Suprapubic skin (tissue), 4 donors: ENCODE results near the gene SYNGR1.

ENCODE experiments used
- CTCF ChIP-seq, 2 donors: fragments of 200-600 bp in 1 of 2; fragments of 450-650 bp in 1 of 2; sonication (generic) in 1 of 2; IDR thresholded peaks; one replicate each; pipeline ENCODE4 v1.5.1; 2016 to 2019; ENCODE audit warnings: antibody characterized with exemption in 2 of 2, mild to moderate bottlenecking in 1 of 2, moderate library complexity in 1 of 2
- POLR2A ChIP-seq, 2 donors: fragments of 450-650 bp; IDR thresholded peaks; one replicate each; pipeline ENCODE4 v1.6.1; 2017; ENCODE audit warnings: antibody characterized with exemption in 2 of 2, mild to moderate bottlenecking in 2 of 2, moderate library complexity in 2 of 2
- POLR2AphosphoS5 ChIP-seq, 3 donors: sonication (generic); formaldehyde crosslinking; IDR thresholded peaks; one replicate each; pipeline ENCODE4 v1.6.1; 2017; ENCODE audit warnings: antibody characterized with exemption in 3 of 3

GRCh38 chr22:39349506-39349966 lies 255 bp upstream of the SYNGR1 start:
- TF ChIP-seq CTCF (IDR thresholded peaks at IDR 0.05) (no peak), POLR2AphosphoS5 (IDR thresholded peaks at IDR 0.05) (no peak), POLR2A (IDR thresholded peaks at IDR 0.05) (no peak)
